Upper lobe of left lung (tissue), 6 donors: Measurements from ENCODE around the gene NHSL2. TPM values are rescaled to one million over a fixed set of nuclear protein-coding genes. Genes with fewer than 3 reads are reported as not detected.

ENCODE experiments used
- ATAC-seq, 2 donors: fragments of 200-7000 bp; cut with Tn5 transposase; one replicate each; pipeline ENCODE4 v1.9.1; 2022; ENCODE audit warnings: mild to moderate bottlenecking in 2 of 2, moderate library complexity in 2 of 2; ENCODE audit not compliant: low FRiP score in 2 of 2
- DNase-seq, 2 donors: peaks; one replicate each; pipeline ENCODE4 v3.0.0-alpha.2; 2019 to 2020
- H3K27ac ChIP-seq, 4 donors: fragments of 200-600 bp; sonication (generic); one replicate each; pipeline ENCODE4 v1.5.1; 2016 to 2019
- H3K27me3 ChIP-seq, 4 donors: fragments of 200-600 bp; sonication (generic); one replicate each; pipeline ENCODE4 v1.5.1; 2017 to 2019
- H3K36me3 ChIP-seq, 4 donors: fragments of 200-600 bp; sonication (generic); one replicate each; pipeline ENCODE4 v1.5.1; 2016 to 2019
- H3K4me1 ChIP-seq, 4 donors: fragments of 200-600 bp; sonication (generic); one replicate each; pipeline ENCODE4 v1.5.1; 2018 to 2019
- H3K4me3 ChIP-seq, 4 donors: fragments of 200-600 bp; sonication (generic); one replicate each; pipeline ENCODE4 v1.5.1; 2017 to 2019; ENCODE audit warnings: mild to moderate bottlenecking in 2 of 4, moderate library complexity in 1 of 4
- H3K9me3 ChIP-seq, 4 donors: fragments of 200-600 bp; sonication (generic); one replicate each; pipeline ENCODE4 v1.5.1; 2018 to 2019
- CTCF ChIP-seq, 6 experiments: fragments of 450-650 bp in 4 of 6; fragments of 200-600 bp in 2 of 6; sonication (generic) in 2 of 6; IDR thresholded peaks; one replicate each; pipeline ENCODE4 v1.5.1; 2016 to 2019; ENCODE audit warnings: antibody characterized with exemption in 6 of 6
- EP300 ChIP-seq, 4 donors: sonication (generic); formaldehyde crosslinking; IDR thresholded peaks; one replicate each; pipeline ENCODE4 v1.5.1; 2017; ENCODE audit warnings: antibody characterized with exemption in 4 of 4, control low read depth in 2 of 4
- POLR2A ChIP-seq, 4 donors: fragments of 450-650 bp; IDR thresholded peaks; one replicate each; pipeline ENCODE4 v1.5.1; 2016 to 2017; ENCODE audit warnings: antibody characterized with exemption in 4 of 4, mild to moderate bottlenecking in 2 of 4
- POLR2AphosphoS5 ChIP-seq, 2 donors: sonication (generic); formaldehyde crosslinking; IDR thresholded peaks; one replicate each; pipeline ENCODE4 v1.5.1; 2017; ENCODE audit warnings: antibody characterized with exemption in 2 of 2
- WGBS, 2 donors: methylation state at CpG; one replicate each; pipeline ENCODE4 v1.1.5; 2017 to 2018; 5-methylcytosine and 5-hydroxymethylcytosine counted together
- total RNA-seq, 6 donors: library from RNA; depleted of rRNA in 4 of 6; stranded (reverse); fragments of >200 nt in 4 of 6; gene quantifications; one replicate each; pipeline versions ENCODE4 v1.1.0 to v1.2.1, GENCODE V29; 2016 to 2021
- donor health status: DM: no; HTN: no; CAD: no; lungs with moderate emphysema.
- donor health status: DM: no; HTN: yes; CAD: no; lungs with severe emphysema.

The NHSL2 gene
- total RNA-seq, 6 donors from 2014 or later, result 5.8 to 18.3 (median 9.9) TPM

- WGBS, 2 donors, result 70 to 77% methylated on average over 4 to 13 of the region's 13 CpGs
- no peaks in the 10 kb centered on the region for H3K9me3 ChIP-seq
- H3K4me3 ChIP-seq, result no peak overlapping the region
- H3K27ac ChIP-seq, result peak overlapping the region in 3 of 4 donors; percentile 24 to 65 (median 52)
- H3K4me1 ChIP-seq, result peaks cover 7 to 19% (median 13%) of the 10 kb centered on the region in 4 donors
- TF ChIP-seq EP300 (IDR thresholded peaks at IDR 0.05) (no peak), POLR2AphosphoS5 (IDR thresholded peaks at IDR 0.05) (no peak), POLR2A (IDR thresholded peaks at IDR 0.05) (no peak), CTCF (IDR thresholded peaks at IDR 0.05) (no peak)
- DNase-seq (no peak), ATAC-seq (peak in 1 of 2 donors; percentile 5)
- no peaks in the 10 kb centered on the region for H3K36me3 ChIP-seq
- H3K27me3 ChIP-seq, result no peaks in the 10 kb centered on the region
Measured at GRCh38 chrX:72100051-72100755, 189.6 kb downstream of the NHSL2 start.

- H3K4me1 ChIP-seq, result peaks cover 7 to 19% (median 13%) of the 10 kb centered on the region in 4 donors
- TF ChIP-seq CTCF (IDR thresholded peaks at IDR 0.05) (no peak), EP300 (IDR thresholded peaks at IDR 0.05) (no peak), POLR2A (IDR thresholded peaks at IDR 0.05) (peak in 1 of 4 donors; percentile 46), POLR2AphosphoS5 (IDR thresholded peaks at IDR 0.05) (peak in 1 of 2 donors; percentile 43)
- DNase-seq (peak in 1 of 2 donors; percentile 57), ATAC-seq (peak; percentile 72 to 84)
- H3K27ac ChIP-seq, result peak overlapping the region; percentile 40 to 77 (median 68)
- no peaks in the 10 kb centered on the region for H3K27me3 ChIP-seq
- no peaks in the 10 kb centered on the region for H3K9me3 ChIP-seq
- peak overlapping the region in 1 of 4 donors; percentile 34 for H3K4me3 ChIP-seq
- H3K36me3 ChIP-seq, result no peaks in the 10 kb centered on the region
- 66 to 72% methylated on average over 4 to 9 of the region's 9 CpGs for WGBS, 2 donors
Measured at GRCh38 chrX:72100824-72101351, 190.2 kb downstream of the NHSL2 start.

GRCh38 chrX:72101597-72102037 is 191.0 kb downstream of the NHSL2 start:
- DNase-seq, result no peak
- Histone ChIP-seq H3K4me3 (peak overlapping the region in 1 of 4 donors; percentile 34), H3K4me1 (peaks cover 7 to 19% (median 13%) of the 10 kb centered on the region in 4 donors), H3K36me3 (no peaks in the 10 kb centered on the region), H3K9me3 (no peaks in the 10 kb centered on the region), H3K27ac (peak overlapping the region; percentile 40 to 77 (median 68)), H3K27me3 (no peaks in the 10 kb centered on the region)
- WGBS, 2 donors, result 48 to 60% methylated on average over 1 to 4 of the region's 4 CpGs
- TF ChIP-seq CTCF (IDR thresholded peaks at IDR 0.05) (no peak), POLR2A (IDR thresholded peaks at IDR 0.05) (peak in 1 of 4 donors; percentile 23), POLR2AphosphoS5 (IDR thresholded peaks at IDR 0.05) (no peak), EP300 (IDR thresholded peaks at IDR 0.05) (no peak)
- ATAC-seq, result no peak

- H3K9me3 ChIP-seq, result no peaks in the 10 kb centered on the region
- peak overlapping the region in 1 of 4 donors; percentile 34 for H3K4me3 ChIP-seq
- 40 to 80% methylated on average over 2 of the region's 2 CpGs for WGBS, 2 donors
- H3K36me3 ChIP-seq, result no peaks in the 10 kb centered on the region
- H3K27ac ChIP-seq, result peak overlapping the region in 1 of 4 donors; percentile 77
- ATAC-seq (no peak), DNase-seq (no peak)
- no peaks in the 10 kb centered on the region for H3K27me3 ChIP-seq
- TF ChIP-seq POLR2A (IDR thresholded peaks at IDR 0.05) (no peak), CTCF (IDR thresholded peaks at IDR 0.05) (no peak), EP300 (IDR thresholded peaks at IDR 0.05) (no peak), POLR2AphosphoS5 (IDR thresholded peaks at IDR 0.05) (no peak)
- peaks cover 7 to 19% (median 13%) of the 10 kb centered on the region in 4 donors for H3K4me1 ChIP-seq
Measured at GRCh38 chrX:72102126-72102525, 191.5 kb downstream of the NHSL2 start.
